ENCODE results near the gene VPREB3. TPM values are rescaled to one million over a fixed set of nuclear protein-coding genes. Genes with fewer than 3 reads are reported as not detected.
A peak's percentile ranks its signal among the peaks of the same experiment; 100 is the strongest.

VPREB3 gene
- total and polyA plus RNA-seq, 2 donors from 2014 or later, result 1.0 to 1.3 TPM

DNA sequence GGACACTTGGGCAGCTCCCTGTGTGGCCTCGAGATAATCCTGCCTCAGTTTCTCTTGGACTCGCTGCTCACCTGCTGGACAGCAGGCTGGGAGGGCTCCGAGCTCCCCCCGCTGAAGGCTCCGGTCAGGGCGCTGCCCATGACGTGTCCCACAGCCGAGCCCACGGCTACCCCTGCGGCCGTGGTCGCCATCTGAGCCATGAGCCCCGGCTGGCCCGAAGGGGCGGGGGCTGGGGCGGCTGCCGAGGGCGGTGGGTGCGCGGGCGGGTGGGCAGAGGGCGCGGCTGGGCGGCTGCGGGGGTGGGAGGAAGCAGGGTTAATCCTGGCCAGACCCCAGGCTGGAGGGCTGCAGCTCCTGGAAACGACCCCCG, 13.1 kb upstream of the VPREB3 start:
- TF ChIP-seq, protein P1, sequence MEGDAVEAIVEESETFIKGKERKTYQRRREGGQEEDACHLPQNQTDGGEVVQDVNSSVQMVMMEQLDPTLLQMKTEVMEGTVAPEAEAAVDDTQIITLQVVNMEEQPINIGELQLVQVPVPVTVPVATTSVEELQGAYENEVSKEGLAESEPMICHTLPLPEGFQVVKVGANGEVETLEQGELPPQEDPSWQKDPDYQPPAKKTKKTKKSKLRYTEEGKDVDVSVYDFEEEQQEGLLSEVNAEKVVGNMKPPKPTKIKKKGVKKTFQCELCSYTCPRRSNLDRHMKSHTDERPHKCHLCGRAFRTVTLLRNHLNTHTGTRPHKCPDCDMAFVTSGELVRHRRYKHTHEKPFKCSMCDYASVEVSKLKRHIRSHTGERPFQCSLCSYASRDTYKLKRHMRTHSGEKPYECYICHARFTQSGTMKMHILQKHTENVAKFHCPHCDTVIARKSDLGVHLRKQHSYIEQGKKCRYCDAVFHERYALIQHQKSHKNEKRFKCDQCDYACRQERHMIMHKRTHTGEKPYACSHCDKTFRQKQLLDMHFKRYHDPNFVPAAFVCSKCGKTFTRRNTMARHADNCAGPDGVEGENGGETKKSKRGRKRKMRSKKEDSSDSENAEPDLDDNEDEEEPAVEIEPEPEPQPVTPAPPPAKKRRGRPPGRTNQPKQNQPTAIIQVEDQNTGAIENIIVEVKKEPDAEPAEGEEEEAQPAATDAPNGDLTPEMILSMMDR (IDR thresholded peaks at IDR 0.05; ENCODE audit: borderline replicate concordance, extremely low read depth, insufficient read depth), result no peak
- H3K27ac ChIP-seq (ENCODE audit: low read depth in 2 of 2, low read length in 2 of 2), result peak overlapping the region; percentile 88
- H3K4me3 ChIP-seq (ENCODE audit: low read length in 3 of 3), result peak overlapping the region; percentile 37 to 85 (median 70)
- peak overlapping the region; percentile 7 to 95 (median 87) for H3K9ac ChIP-seq (ENCODE audit: low read length in 3 of 3)
- FAIRE-seq, result no peak
- no peaks in the 10 kb centered on the region for H3K27me3 ChIP-seq (ENCODE audit: control insufficient read depth, insufficient read depth, low read length)
- H3K36me3 ChIP-seq (ENCODE audit: control insufficient read depth in 2 of 3, insufficient read depth in 3 of 3, low read length in 3 of 3), result peaks cover 0 to 14% (median 0%) of the 10 kb centered on the region in 3 donors
- no peak for DNase-seq
- no peaks in the 10 kb centered on the region for H3K9me3 ChIP-seq (ENCODE audit: control insufficient read depth in 2 of 3, insufficient read depth in 1 of 3, low read length in 3 of 3)
- intact Hi-C loops (cut with DNase I), result no loop called here
- peaks cover 0 to 36% (median 8%) of the 10 kb centered on the region in 3 donors for H3K4me1 ChIP-seq (ENCODE audit: control insufficient read depth in 2 of 3, insufficient read depth in 2 of 3, low read depth in 1 of 3, low read length in 3 of 3)

DNA sequence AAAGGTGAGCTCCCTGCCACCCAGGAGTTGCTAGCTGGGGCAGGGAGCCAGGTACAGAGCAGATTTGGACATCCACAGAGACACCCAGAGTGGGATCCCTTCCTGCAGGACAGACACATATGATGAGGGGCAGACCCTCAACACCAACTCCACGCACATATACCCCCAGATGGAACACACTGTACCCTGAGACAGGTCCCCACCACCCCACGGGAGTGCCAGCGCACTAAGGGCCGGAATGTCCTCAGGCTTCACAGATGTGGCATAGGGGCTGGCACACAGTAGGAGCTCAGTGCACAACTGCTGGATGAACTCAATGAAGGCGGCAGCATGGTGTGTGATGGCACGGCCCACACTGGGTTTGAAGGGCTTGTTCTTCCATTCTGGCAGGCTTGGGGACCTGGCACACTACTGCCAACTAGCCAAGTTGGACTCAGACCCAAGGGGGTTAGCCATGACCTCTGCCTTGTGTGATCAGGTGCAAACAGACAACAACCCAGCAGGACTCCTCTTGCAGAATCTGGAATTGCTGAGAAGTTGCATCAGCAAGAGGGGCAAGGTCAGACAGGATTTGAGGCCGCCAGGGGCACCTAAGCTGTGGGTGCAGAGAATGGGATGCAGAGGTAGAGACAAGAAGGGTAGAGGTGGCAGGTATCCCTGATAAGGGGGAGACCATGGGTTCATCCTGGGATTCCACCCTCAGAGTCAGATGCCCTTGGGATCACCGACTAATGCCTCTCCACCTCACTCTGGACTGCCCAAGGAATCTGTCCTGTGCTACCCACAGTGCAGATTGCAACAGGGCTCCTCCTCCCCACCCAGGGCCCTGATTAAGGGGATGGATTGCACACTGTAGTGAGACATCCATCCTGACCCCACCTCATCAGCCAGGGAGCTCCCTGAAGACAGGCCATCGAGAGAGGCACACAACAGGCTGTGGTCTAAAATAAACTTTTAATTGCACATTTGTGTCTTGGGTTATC, 11.0 kb upstream of the VPREB3 start:
- TF ChIP-seq, protein P1 (IDR thresholded peaks at IDR 0.05; ENCODE audit: borderline replicate concordance, extremely low read depth, insufficient read depth), result no peak
- Histone ChIP-seq H3K27me3 (ENCODE audit: control insufficient read depth, insufficient read depth, low read length) (no peaks in the 10 kb centered on the region), H3K4me1 (ENCODE audit: control insufficient read depth in 2 of 3, insufficient read depth in 2 of 3, low read depth in 1 of 3, low read length in 3 of 3) (peaks cover 0 to 33% (median 8%) of the 10 kb centered on the region in 3 donors), H3K4me3 (ENCODE audit: low read length in 3 of 3) (peak overlapping the region in 2 of 3 donors; percentile 17 to 85), H3K36me3 (ENCODE audit: control insufficient read depth in 2 of 3, insufficient read depth in 3 of 3, low read length in 3 of 3) (peaks cover 0 to 14% (median 0%) of the 10 kb centered on the region in 3 donors), H3K27ac (ENCODE audit: low read depth in 2 of 2, low read length in 2 of 2) (no peak overlapping the region), H3K9me3 (ENCODE audit: control insufficient read depth in 2 of 3, insufficient read depth in 1 of 3, low read length in 3 of 3) (no peaks in the 10 kb centered on the region), H3K9ac (ENCODE audit: low read length in 3 of 3) (peak overlapping the region in 2 of 3 donors; percentile 46 to 60)
- DNase-seq (peak in 1 of 5 donors; percentile 37), FAIRE-seq (no peak)
- intact Hi-C loops (cut with DNase I), result no loop called here

DNA sequence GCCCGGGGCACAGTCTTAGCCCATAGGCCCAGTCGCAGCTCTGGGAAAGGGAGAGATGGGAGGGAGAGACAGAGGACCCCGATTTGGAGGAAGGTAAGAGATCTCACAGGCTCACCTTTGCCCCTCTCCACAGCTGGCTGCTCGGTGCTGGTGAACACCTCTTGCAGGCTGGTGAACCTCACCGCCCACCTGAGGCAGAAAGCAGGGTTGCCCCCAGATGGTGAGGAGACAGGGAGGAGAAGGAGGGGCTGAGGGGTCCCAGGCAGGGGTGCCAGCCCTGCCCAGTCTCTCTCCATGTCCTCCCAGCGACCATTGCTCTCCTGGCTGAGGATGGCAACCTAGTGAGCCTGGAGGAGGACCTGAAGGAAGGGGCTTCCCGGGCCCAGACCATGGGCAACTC, 9.7 kb upstream of the VPREB3 start:
- FAIRE-seq, result no peak
- Histone ChIP-seq H3K4me3 (ENCODE audit: low read length in 3 of 3) (no peak overlapping the region), H3K27me3 (ENCODE audit: control insufficient read depth, insufficient read depth, low read length) (no peaks in the 10 kb centered on the region), H3K9ac (ENCODE audit: low read length in 3 of 3) (peak overlapping the region in 1 of 3 donors; percentile 26), H3K36me3 (ENCODE audit: control insufficient read depth in 2 of 3, insufficient read depth in 3 of 3, low read length in 3 of 3) (peaks cover 0 to 14% (median 0%) of the 10 kb centered on the region in 3 donors), H3K4me1 (ENCODE audit: control insufficient read depth in 2 of 3, insufficient read depth in 2 of 3, low read depth in 1 of 3, low read length in 3 of 3) (peaks cover 0 to 33% (median 8%) of the 10 kb centered on the region in 3 donors), H3K27ac (ENCODE audit: low read depth in 2 of 2, low read length in 2 of 2) (no peak overlapping the region), H3K9me3 (ENCODE audit: control insufficient read depth in 2 of 3, insufficient read depth in 1 of 3, low read length in 3 of 3) (no peaks in the 10 kb centered on the region)
- intact Hi-C loops (cut with DNase I), result no loop called here
- TF ChIP-seq, protein P1 (IDR thresholded peaks at IDR 0.05; ENCODE audit: borderline replicate concordance, extremely low read depth, insufficient read depth), result no peak
- peak in 1 of 5 donors; percentile 52 for DNase-seq
